ENCODE measurements around the gene SERTAD1. TPM values are rescaled to one million over a fixed set of nuclear protein-coding genes. Genes with fewer than 3 reads are reported as not detected.

Gene SERTAD1
- total RNA-seq, 1 experiment from 2014 or later, result 8.6 TPM

- H3K4me1 Mint-ChIP-seq (ENCODE audit: low read depth, unreplicated experiment), result peaks cover 9% of the 10 kb centered on the region
- Histone ChIP-seq H3K27me3 (replicated peaks; ENCODE audit: control insufficient read depth, insufficient read depth, low read length) (no peaks in the 10 kb centered on the region), H3K9me3 (no peaks in the 10 kb centered on the region), H3K36me3 (ENCODE audit: control insufficient read depth, insufficient read depth, low read length) (peaks cover 8% of the 10 kb centered on the region), H3K4me1 (peaks cover 23% of the 10 kb centered on the region), H3K4me3 (ENCODE audit: low read depth, low read length) (peak overlapping the region; percentile 90)
- H3K27ac Mint-ChIP-seq (ENCODE audit: unreplicated experiment), result peak overlapping the region; percentile 98
- no peaks in the 10 kb centered on the region for H3K27me3 Mint-ChIP-seq (ENCODE audit: insufficient read depth, unreplicated experiment)
- TF ChIP-seq CTCF (IDR thresholded peaks at IDR 0.05; ENCODE audit: insufficient read depth in 1 of 2, low read depth in 1 of 2, low read length in 1 of 2, severe bottlenecking in 1 of 2, unreplicated experiment in 1 of 2), result no peak
- intact Hi-C loops (cut with micrococcal nuclease; ENCODE audit: unreplicated experiment), result loop anchor here (1.0 kb wide), 4 partner anchors 10 to 95 kb away; partner anchors contain the start of genes BLVRB, C19orf47 and PLD3
- ChIA-PET POLR2A (interaction anchor here (0.6 to 2.6 kb wide), 12 partner anchors 9 to 819 kb away, joined by 3 to 56 read pairs (median 10); partner anchors contain the start of genes ACTMAP, BLVRB, COQ8B and ITPKC), CTCF (interaction anchor here (1.0 to 2.4 kb wide), 7 partner anchors 10 to 80 kb away, joined by 4 to 17 read pairs (median 10); partner anchors contain the start of genes BLVRB and SERTAD1)
- H3K9me3 Mint-ChIP-seq (ENCODE audit: unreplicated experiment), result no peaks in the 10 kb centered on the region
- peak; percentile 100 for DNase-seq
- H3K4me3 Mint-ChIP-seq (ENCODE audit: unreplicated experiment), result peak overlapping the region; percentile 97
- TSS peak; percentile 50 for BruUV-seq (replicated peaks)
- peaks cover 58% of the 10 kb centered on the region for H3K36me3 Mint-ChIP-seq (ENCODE audit: insufficient read depth, unreplicated experiment)
Measured at GRCh38 chr19:40443131-40443999, 17.6 kb upstream of the SERTAD1 start.

GRCh38 chr19:40442328-40443130 lies 16.7 kb upstream of the SERTAD1 start:
- no peak for DNase-seq
- H3K36me3 Mint-ChIP-seq (ENCODE audit: insufficient read depth, unreplicated experiment), result peaks cover 67% of the 10 kb centered on the region
- H3K4me1 Mint-ChIP-seq (ENCODE audit: low read depth, unreplicated experiment), result peaks cover 9% of the 10 kb centered on the region

More at GRCh38 chr19:40442328-40443130, 16.7 kb upstream of the SERTAD1 start:
- no TSS peak for BruUV-seq (replicated peaks)
- no peak for TF ChIP-seq CTCF (IDR thresholded peaks at IDR 0.05; ENCODE audit: insufficient read depth in 1 of 2, low read depth in 1 of 2, low read length in 1 of 2, severe bottlenecking in 1 of 2, unreplicated experiment in 1 of 2)
- H3K27me3 ChIP-seq (replicated peaks; ENCODE audit: control insufficient read depth, insufficient read depth, low read length), result no peaks in the 10 kb centered on the region
- ChIA-PET POLR2A (interaction anchor here (0.6 to 2.6 kb wide), 13 partner anchors 9 to 820 kb away, joined by 3 to 56 read pairs (median 10); partner anchors contain the start of genes ACTMAP, AKT2, BLVRB and COQ8B), CTCF (interaction anchor here (1.0 to 2.4 kb wide), 7 partner anchors 9 to 81 kb away, joined by 4 to 17 read pairs (median 10); partner anchors contain the start of genes BLVRB and SERTAD1)
- intact Hi-C loops (cut with micrococcal nuclease; ENCODE audit: unreplicated experiment), result loop anchor here (1.0 kb wide), 4 partner anchors 9 to 94 kb away; partner anchors contain the start of genes BLVRB, C19orf47 and PLD3
- no peaks in the 10 kb centered on the region for H3K9me3 Mint-ChIP-seq (ENCODE audit: unreplicated experiment)
- peaks cover 5% of the 10 kb centered on the region for H3K36me3 ChIP-seq (ENCODE audit: control insufficient read depth, insufficient read depth, low read length)
- peak overlapping the region; percentile 97 for H3K4me3 Mint-ChIP-seq (ENCODE audit: unreplicated experiment)
- H3K4me3 ChIP-seq (ENCODE audit: low read depth, low read length), result peak overlapping the region; percentile 49
- peaks cover 23% of the 10 kb centered on the region for H3K4me1 ChIP-seq
- no peaks in the 10 kb centered on the region for H3K27me3 Mint-ChIP-seq (ENCODE audit: insufficient read depth, unreplicated experiment)
- no peaks in the 10 kb centered on the region for H3K9me3 ChIP-seq
- H3K27ac Mint-ChIP-seq (ENCODE audit: unreplicated experiment), result peak overlapping the region; percentile 98

All from Caco-2 (cell line).